Liver (tissue), 9 donors: ENCODE measurements around the gene SPINT3. TPM values are rescaled to one million over a fixed set of nuclear protein-coding genes. Genes with fewer than 3 reads are reported as not detected.

Experiments
- DNase-seq: peaks from one replicate; pipeline ENCODE4 v3.0.0-alpha.2; 2017; ENCODE audit warnings: low spot score
- H3K27ac ChIP-seq, 2 donors: one replicate each; pipeline ENCODE4 v1.7.0; 2013; ENCODE audit warnings: inconsistent platforms in 2 of 2, low read length in 2 of 2, control low read depth in 1 of 2, low read depth in 1 of 2, mild to moderate bottlenecking in 1 of 2
- H3K27me3 ChIP-seq, 4 donors: one replicate each; pipeline versions ENCODE4 v1.6.1 to v1.7.0; 2013; ENCODE audit warnings: low read length in 3 of 4, inconsistent platforms in 1 of 4, mild to moderate bottlenecking in 1 of 4, moderate library complexity in 1 of 4; ENCODE audit not compliant: control insufficient read depth in 4 of 4, insufficient read depth in 4 of 4
- H3K36me3 ChIP-seq, 4 donors: one replicate each; pipeline versions ENCODE4 v1.6.1 to v1.7.0; 2013; ENCODE audit warnings: low read length in 3 of 4, mild to moderate bottlenecking in 3 of 4, low read depth in 1 of 4, moderate library complexity in 1 of 4; ENCODE audit not compliant: control insufficient read depth in 4 of 4, insufficient read depth in 3 of 4
- H3K4me1 ChIP-seq, 4 donors: one replicate each; pipeline versions ENCODE4 v1.6.1 to v1.7.0; 2013; ENCODE audit warnings: low read length in 3 of 4, mild to moderate bottlenecking in 3 of 4, moderate library complexity in 1 of 4; ENCODE audit not compliant: control insufficient read depth in 4 of 4, insufficient read depth in 4 of 4
- H3K4me3 ChIP-seq, 3 donors: one replicate each; pipeline versions ENCODE4 v1.6.1 to v1.7.0; 2013; ENCODE audit warnings: low read length in 3 of 3, control low read depth in 1 of 3, low read depth in 1 of 3, mild to moderate bottlenecking in 1 of 3
- H3K9ac ChIP-seq, 2 donors: one replicate each; pipeline ENCODE4 v1.7.0; 2013; ENCODE audit warnings: low read length in 2 of 2, mild to moderate bottlenecking in 2 of 2, moderate library complexity in 2 of 2, control low read depth in 1 of 2, low read depth in 1 of 2
- H3K9me3 ChIP-seq, 4 donors: one replicate each; pipeline versions ENCODE4 v1.6.1 to v1.7.0; 2013; ENCODE audit warnings: low read length in 3 of 4; ENCODE audit not compliant: control insufficient read depth in 4 of 4
- EGR1 ChIP-seq, 2 donors: IDR thresholded peaks; 2 replicates each; pipeline ENCODE4 v1.6.1; 2016 to 2018; ENCODE audit warnings: antibody characterized with exemption in 2 of 2, low read depth in 2 of 2
- FOXA1 ChIP-seq: IDR thresholded peaks from 2 replicates; pipeline ENCODE4 v1.6.1; 2016; ENCODE audit warnings: antibody characterized with exemption
- FOXA2 ChIP-seq: IDR thresholded peaks from 2 replicates; pipeline ENCODE4 v1.6.1; 2016; ENCODE audit warnings: antibody characterized with exemption
- GABPA ChIP-seq, 2 donors: IDR thresholded peaks in 1 of 2; conservative IDR thresholded peaks in 1 of 2; 2 replicates each; pipeline ENCODE4 v1.6.1; 2016; ENCODE audit warnings: antibody characterized with exemption in 2 of 2, mild to moderate bottlenecking in 1 of 2, moderate library complexity in 1 of 2
- HNF4A ChIP-seq, 2 donors: conservative IDR thresholded peaks; 2 replicates each; pipeline ENCODE4 v1.6.1; 2016; ENCODE audit warnings: antibody characterized with exemption in 2 of 2, mild to moderate bottlenecking in 2 of 2
- HNF4G ChIP-seq: IDR thresholded peaks from 2 replicates; pipeline ENCODE4 v1.6.1; 2016; ENCODE audit warnings: antibody characterized with exemption
- JUND ChIP-seq, 2 donors: IDR thresholded peaks; 2 replicates each; pipeline ENCODE4 v1.6.1; 2016; ENCODE audit warnings: antibody characterized with exemption in 2 of 2
- NR2F2 ChIP-seq: IDR thresholded peaks from 2 replicates; pipeline ENCODE4 v1.6.1; 2016; ENCODE audit warnings: antibody characterized with exemption
- RAD21 ChIP-seq, 2 donors: IDR thresholded peaks; 2 replicates each; pipeline ENCODE4 v1.6.1; 2016; ENCODE audit warnings: antibody characterized with exemption in 2 of 2, mild to moderate bottlenecking in 2 of 2
- RXRA ChIP-seq, 2 donors: IDR thresholded peaks; 2 replicates each; pipeline ENCODE4 v1.6.1; 2017 to 2018; ENCODE audit warnings: antibody characterized with exemption in 2 of 2, mild to moderate bottlenecking in 1 of 2
- SP1 ChIP-seq: IDR thresholded peaks from 2 replicates; pipeline ENCODE4 v1.6.1; 2018; ENCODE audit warnings: antibody characterized with exemption, mild to moderate bottlenecking
- TAF1 ChIP-seq: conservative IDR thresholded peaks from 2 replicates; pipeline ENCODE4 v1.6.1; 2016; ENCODE audit warnings: antibody characterized with exemption, mild to moderate bottlenecking
- YY1 ChIP-seq: IDR thresholded peaks from 2 replicates; pipeline ENCODE4 v1.6.1; 2016; ENCODE audit warnings: antibody characterized with exemption, mild to moderate bottlenecking
- WGBS: extraction: QIAGEN DNeasy Blood & Tissue Kit; methylation state at CpG from one replicate; pipeline ENCODE4 v1.1.7; 2013; 5-methylcytosine and 5-hydroxymethylcytosine counted together
- polyA plus RNA-seq, 2 donors: library from polyadenylated mRNA; stranded (reverse) in 1 of 2; unstranded in 1 of 2; fragments of 200-250 nt in 1 of 2; fragments of >200 nt in 1 of 2; fragmentation: Nextera tagmentation in 1 of 2; extraction: Ambion mirVana in 1 of 2; gene quantifications; one replicate each; pipeline versions ENCODE4 v1.2.1 to v1.2.3, GENCODE V29; 2013 to 2015
- total RNA-seq, 2 donors: library from RNA; depleted of rRNA; stranded (reverse); fragments of >200 nt; gene quantifications; one replicate each; pipeline ENCODE4 v1.2.3, GENCODE V29; 2014
- TF ChIP-seq, protein P1 (sequence below): IDR thresholded peaks from 2 replicates; pipeline ENCODE4 v1.6.1; 2016; ENCODE audit warnings: antibody characterized with exemption
- TF ChIP-seq, protein P2 (sequence below): IDR thresholded peaks from 2 replicates; pipeline ENCODE4 v1.6.1; 2016; ENCODE audit warnings: antibody characterized with exemption
- TF ChIP-seq, protein P3 (sequence below): IDR thresholded peaks from 2 replicates; pipeline ENCODE4 v1.6.1; 2016; ENCODE audit warnings: antibody characterized with exemption, mild to moderate bottlenecking
- TF ChIP-seq, protein P4 (sequence below): IDR thresholded peaks from 2 replicates; pipeline ENCODE4 v1.6.1; 2016; ENCODE audit warnings: antibody characterized with exemption
- donor health status: healthy.
- donor health status: healthy.
- donor health status: healthy.
- donor health status: healthy.
- donor health status: healthy.

SPINT3 gene
- total and polyA plus RNA-seq, 4 donors: not detected

DNA sequence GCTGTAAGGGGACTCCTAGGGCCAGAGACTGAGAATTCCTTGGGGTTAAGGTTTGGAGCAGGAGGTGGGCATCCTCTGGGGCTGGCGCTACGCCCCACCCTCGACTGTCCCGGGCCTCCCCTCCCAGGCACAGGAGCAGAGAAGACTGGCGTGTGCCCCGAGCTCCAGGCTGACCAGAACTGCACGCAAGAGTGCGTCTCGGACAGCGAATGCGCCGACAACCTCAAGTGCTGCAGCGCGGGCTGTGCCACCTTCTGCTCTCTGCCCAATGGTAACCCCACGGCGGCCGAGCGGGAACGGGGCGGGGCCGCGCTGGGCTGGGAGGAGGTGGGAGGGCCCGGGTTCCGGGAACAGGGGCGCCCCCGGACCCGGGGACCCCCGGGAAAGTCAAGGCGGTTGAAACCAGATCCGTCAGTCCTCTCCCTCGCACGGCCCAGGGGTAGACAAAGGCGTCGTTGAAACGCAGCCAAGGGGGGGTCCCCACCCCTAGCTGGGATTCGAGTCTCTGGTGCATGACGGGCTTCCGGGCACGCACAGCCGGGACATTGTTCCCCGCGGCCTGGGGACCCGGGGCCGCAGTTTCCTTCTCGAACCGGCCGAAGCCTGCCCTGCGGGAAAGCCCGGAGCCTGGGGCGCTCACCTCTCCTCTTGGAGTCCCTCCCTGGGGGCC is 45.0 kb downstream of the SPINT3 start:
- Histone ChIP-seq H3K4me3 (peak overlapping the region in 2 of 3 donors; percentile 23 to 43), H3K27me3 (peaks cover 3 to 21% (median 5%) of the 10 kb centered on the region in 4 donors), H3K9ac (no peak overlapping the region), H3K9me3 (no peaks in the 10 kb centered on the region), H3K4me1 (peaks cover 5 to 13% (median 11%) of the 10 kb centered on the region in 4 donors), H3K27ac (no peak overlapping the region), H3K36me3 (no peaks in the 10 kb centered on the region)
- no peak for TF ChIP-seq HNF4A (conservative IDR thresholded peaks at IDR 0.05)
- TF ChIP-seq JUND (IDR thresholded peaks at IDR 0.05): no peak
- TF ChIP-seq SP1: no peak
- TF ChIP-seq EGR1 (IDR thresholded peaks at IDR 0.05; ENCODE audit: low read depth in 2 of 2): no peak
- DNase-seq: no peak
- WGBS: 3% methylated on average over 50 of the region's 50 CpGs

DNA sequence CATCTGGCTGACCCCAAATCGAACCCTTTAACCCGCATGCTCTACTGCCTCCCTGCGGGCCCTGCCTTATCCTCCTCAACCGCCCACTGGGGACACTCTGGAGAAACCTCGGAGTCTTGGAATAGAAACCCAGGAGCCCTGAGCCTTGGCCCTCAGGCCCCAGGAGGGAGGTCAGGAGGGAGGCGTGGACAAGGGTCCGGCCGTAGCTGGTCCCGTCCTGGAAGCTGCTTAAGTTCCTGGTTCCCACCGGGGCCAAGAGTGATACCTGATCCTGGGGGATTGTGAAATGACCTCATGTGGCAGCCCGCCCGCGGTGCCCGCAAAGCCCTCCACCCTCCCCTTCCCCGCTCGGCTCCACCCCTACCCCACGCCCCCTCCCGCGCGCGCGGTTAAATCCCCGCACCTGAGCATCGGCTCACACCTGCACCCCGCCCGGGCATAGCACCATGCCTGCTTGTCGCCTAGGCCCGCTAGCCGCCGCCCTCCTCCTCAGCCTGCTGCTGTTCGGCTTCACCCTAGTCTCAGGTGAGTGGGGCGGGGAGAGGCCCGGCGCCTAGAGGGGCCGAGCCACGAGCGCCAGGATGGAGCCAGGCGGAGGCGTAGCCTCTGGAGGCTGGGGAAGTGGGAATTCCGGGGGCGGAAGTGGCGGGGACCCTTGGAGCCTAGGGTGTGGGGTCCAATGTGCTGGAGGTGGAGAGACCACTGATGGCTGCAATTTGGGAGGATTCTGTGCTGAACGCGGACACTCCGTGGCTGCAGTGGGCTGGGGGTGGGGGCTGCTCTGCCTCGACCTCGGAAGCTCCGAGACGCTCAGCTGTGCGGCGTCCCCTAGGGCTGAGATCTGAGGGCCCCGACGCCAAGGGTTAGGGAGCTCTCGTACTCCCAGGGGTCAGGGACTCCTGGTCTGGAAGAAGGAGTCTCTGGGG is 45.8 kb downstream of the SPINT3 start, which contains the start of gene WFDC2:
Gene WFDC2 (plus strand): TSS at position 418 of the 926 bp plus-strand sequence. CDS start 29 bp downstream, at position 447.
- DNase-seq: no peak
- Histone ChIP-seq H3K9ac (no peak within 1 kb of the TSS), H3K9me3 (no peaks in the 10 kb centered on the region), H3K4me1 (peaks cover 5 to 13% (median 11%) of the 10 kb centered on the region in 4 donors), H3K4me3 (peak within 1 kb of the TSS in 2 of 3 donors; percentile 23 to 43), H3K27ac (no peak within 1 kb of the TSS), H3K36me3 (no peaks in the 10 kb centered on the region), H3K27me3 (peaks cover 3 to 21% (median 5%) of the 10 kb centered on the region in 4 donors)
- no peak for TF ChIP-seq SP1
- TF ChIP-seq, protein P1, sequence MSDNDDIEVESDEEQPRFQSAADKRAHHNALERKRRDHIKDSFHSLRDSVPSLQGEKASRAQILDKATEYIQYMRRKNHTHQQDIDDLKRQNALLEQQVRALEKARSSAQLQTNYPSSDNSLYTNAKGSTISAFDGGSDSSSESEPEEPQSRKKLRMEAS: no peak
- no peak for TF ChIP-seq FOXA2
- TF ChIP-seq, protein P2, sequence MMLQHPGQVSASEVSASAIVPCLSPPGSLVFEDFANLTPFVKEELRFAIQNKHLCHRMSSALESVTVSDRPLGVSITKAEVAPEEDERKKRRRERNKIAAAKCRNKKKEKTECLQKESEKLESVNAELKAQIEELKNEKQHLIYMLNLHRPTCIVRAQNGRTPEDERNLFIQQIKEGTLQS: no peak
- TF ChIP-seq TAF1: no peak
- TF ChIP-seq EGR1 (IDR thresholded peaks at IDR 0.05; ENCODE audit: low read depth in 2 of 2): no peak
- WGBS: 8% methylated on average over 54 of the region's 54 CpGs

DNA sequence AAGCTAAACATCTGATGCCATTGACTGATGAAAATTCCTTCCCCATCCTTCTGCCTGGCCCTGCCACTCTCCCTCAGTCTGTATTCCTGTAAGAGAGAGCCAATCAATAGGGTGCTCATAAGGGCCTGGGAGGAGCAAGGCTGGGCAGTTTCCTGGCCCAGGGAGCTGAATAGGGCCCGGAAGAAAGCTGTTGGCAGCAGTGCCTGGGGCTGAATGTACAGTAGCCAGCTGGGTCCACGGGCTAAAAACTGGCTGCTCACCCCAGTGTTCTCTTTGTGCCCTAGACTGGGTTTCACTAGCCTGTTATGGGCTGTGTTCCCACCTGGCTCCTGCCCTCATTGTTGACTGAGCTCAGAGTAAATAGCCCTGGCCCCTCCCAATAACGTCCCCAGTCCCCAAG is 47.6 kb downstream of the SPINT3 start:
- 34% methylated on average over 3 of the region's 3 CpGs for WGBS
- Histone ChIP-seq H3K4me3 (no peak overlapping the region), H3K27me3 (peaks cover 3 to 21% (median 7%) of the 10 kb centered on the region in 4 donors), H3K9ac (no peak overlapping the region), H3K4me1 (peaks cover 5 to 13% (median 11%) of the 10 kb centered on the region in 4 donors), H3K9me3 (no peaks in the 10 kb centered on the region), H3K36me3 (no peaks in the 10 kb centered on the region), H3K27ac (no peak overlapping the region)
- TF ChIP-seq, protein P3, sequence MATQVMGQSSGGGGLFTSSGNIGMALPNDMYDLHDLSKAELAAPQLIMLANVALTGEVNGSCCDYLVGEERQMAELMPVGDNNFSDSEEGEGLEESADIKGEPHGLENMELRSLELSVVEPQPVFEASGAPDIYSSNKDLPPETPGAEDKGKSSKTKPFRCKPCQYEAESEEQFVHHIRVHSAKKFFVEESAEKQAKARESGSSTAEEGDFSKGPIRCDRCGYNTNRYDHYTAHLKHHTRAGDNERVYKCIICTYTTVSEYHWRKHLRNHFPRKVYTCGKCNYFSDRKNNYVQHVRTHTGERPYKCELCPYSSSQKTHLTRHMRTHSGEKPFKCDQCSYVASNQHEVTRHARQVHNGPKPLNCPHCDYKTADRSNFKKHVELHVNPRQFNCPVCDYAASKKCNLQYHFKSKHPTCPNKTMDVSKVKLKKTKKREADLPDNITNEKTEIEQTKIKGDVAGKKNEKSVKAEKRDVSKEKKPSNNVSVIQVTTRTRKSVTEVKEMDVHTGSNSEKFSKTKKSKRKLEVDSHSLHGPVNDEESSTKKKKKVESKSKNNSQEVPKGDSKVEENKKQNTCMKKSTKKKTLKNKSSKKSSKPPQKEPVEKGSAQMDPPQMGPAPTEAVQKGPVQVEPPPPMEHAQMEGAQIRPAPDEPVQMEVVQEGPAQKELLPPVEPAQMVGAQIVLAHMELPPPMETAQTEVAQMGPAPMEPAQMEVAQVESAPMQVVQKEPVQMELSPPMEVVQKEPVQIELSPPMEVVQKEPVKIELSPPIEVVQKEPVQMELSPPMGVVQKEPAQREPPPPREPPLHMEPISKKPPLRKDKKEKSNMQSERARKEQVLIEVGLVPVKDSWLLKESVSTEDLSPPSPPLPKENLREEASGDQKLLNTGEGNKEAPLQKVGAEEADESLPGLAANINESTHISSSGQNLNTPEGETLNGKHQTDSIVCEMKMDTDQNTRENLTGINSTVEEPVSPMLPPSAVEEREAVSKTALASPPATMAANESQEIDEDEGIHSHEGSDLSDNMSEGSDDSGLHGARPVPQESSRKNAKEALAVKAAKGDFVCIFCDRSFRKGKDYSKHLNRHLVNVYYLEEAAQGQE: no peak
- TF ChIP-seq FOXA1 (no peak), JUND (IDR thresholded peaks at IDR 0.05) (no peak), RXRA (IDR thresholded peaks at IDR 0.05) (no peak), TAF1 (no peak), RAD21 (IDR thresholded peaks at IDR 0.05) (no peak), EGR1 (IDR thresholded peaks at IDR 0.05; ENCODE audit: low read depth in 2 of 2) (no peak), HNF4G (no peak), HNF4A (conservative IDR thresholded peaks at IDR 0.05) (no peak), GABPA (IDR thresholded peaks at IDR 0.05 in 1 of 2, conservative IDR thresholded peaks at IDR 0.05 in 1 of 2) (no peak), YY1 (no peak), NR2F2 (no peak)
- TF ChIP-seq, protein P2: no peak
- TF ChIP-seq, protein P4, sequence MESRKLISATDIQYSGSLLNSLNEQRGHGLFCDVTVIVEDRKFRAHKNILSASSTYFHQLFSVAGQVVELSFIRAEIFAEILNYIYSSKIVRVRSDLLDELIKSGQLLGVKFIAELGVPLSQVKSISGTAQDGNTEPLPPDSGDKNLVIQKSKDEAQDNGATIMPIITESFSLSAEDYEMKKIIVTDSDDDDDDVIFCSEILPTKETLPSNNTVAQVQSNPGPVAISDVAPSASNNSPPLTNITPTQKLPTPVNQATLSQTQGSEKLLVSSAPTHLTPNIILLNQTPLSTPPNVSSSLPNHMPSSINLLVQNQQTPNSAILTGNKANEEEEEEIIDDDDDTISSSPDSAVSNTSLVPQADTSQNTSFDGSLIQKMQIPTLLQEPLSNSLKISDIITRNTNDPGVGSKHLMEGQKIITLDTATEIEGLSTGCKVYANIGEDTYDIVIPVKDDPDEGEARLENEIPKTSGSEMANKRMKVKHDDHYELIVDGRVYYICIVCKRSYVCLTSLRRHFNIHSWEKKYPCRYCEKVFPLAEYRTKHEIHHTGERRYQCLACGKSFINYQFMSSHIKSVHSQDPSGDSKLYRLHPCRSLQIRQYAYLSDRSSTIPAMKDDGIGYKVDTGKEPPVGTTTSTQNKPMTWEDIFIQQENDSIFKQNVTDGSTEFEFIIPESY: no peak
- TF ChIP-seq, protein P1: no peak
- DNase-seq: no peak
